Measurements from ENCODE around the gene KPNA6.

Gene KPNA6

DNA sequence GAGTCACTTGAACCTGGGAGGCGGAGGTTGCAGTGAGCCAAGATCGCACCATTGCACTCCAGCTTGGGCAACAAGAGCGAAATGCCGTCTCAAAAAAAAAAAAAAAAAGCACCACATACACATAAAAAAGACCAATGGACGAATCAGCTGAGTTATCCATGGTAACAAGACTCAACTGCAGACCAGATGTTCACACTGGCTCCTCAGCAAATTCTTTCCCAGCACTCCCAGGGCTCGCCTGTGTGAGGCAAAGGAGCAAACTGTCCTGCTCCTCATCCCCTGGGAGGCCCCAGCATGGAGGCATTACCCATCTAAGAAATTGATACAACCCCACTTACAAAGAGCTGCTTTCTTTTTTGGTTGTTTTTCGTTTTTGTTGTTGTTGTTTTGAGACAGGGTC, 111.2 kb downstream of the KPNA6 start:
- no peak for DNase-seq (ENCODE audit: low spot score)

DNA sequence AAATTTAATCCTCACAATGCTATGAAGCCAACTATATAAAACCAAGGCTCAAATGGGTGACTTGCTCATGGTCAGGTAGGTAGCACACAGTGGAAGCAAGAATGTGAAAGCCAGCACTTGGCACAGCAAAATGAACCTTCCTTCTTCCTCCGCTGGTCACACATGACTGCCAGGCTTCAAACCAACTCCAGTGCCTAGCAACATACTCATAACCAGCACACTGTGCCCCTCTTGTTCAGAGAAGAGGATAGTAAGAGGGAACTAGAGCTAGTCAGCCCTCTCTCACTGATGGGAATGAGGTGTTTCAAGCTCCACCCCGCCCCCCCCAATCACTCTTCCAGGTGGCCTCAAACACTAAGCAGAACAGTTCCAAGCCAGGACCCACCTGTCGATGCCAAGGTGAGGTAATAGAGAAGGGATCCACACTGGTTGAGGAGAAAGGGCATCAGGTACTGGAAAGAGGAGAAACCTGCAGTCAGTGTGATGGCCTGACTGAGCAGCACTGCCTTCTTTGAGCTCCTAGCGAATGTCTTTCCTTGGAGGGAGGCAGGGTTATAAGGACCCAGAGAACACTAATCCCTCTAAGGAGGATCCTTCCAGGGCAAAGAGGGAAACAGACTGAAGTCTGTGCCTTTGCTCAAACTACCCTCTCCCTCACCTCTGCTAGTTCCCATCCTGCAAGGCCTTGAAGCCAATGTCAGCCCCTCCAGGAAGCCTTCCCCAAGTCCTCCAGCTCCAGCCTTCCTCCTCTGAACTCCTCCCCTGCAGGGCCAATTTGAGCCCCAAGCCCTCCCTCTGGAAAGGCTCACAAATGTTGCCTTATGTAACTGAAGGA, 113.1 kb downstream of the KPNA6 start:
- DNase-seq (ENCODE audit: low spot score), result no peak

DNA sequence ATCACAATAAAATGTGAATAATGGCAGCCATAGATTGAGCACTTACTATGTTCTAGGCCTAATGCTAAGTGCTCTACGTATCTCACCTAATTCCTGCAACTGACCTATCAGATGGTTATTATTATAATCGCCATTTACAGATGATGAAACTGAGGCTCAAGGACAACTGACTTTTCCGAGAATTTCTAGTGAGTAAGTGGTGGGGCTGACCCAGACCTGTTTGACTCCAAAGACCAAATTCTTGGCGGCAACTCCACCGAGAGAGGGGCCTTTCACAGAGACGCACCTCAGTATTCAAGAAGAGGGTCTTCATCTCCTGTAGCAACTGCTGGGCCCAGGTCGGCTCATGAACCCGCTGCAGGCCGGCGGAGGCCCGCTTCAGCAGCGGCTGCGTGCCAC, 113.7 kb downstream of the KPNA6 start:
- peak; percentile 34 for DNase-seq (ENCODE audit: low spot score)

DNA sequence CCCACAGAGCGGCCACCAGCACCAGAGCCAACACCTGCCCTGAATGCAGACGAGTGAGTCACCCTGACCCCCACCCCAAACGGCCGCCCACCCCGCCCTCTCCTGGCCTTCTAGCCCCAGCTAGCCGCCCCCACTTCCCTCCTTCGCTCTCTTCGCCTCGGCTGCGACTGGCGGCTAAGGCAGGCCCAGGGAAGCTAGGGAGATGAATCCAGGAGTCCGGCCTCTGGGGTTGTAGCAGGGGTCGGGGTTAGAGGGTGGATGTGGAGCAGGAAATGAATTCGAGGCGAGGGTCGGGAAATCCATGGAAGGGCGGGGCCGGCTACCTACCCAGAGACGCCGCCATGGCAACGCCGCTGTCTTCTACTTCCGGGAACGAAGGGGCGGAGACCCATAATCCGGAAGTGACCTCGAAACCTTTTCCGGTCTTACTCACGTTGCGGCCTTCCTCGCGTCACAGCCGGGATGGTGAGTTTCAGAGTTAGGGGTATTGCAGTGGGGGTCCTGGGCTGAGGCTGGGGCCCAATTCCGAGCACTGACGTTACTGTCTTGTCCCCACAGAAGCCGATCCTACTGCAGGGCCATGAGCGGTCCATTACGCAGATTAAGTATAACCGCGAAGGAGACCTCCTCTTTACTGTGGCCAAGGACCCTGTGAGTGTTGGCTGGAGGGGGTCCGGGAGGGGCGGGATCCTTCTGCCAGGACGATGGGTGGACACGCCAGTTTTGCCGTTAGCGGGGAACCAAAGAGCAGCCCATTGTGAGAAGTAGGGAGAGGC, 114.3 kb downstream of the KPNA6 start, which contains the start of the genes EIF3I and TMEM234:
EIF3I (plus strand) TSS at position 428 of the 776 bp plus-strand sequence; CDS start at position 463, 35 bp downstream.
TMEM234 (minus strand) TSS at position 374 of the 776 bp plus-strand sequence; CDS start at position 343, 31 bp downstream.
- peak; percentile 94 for DNase-seq (ENCODE audit: low spot score)

DNA sequence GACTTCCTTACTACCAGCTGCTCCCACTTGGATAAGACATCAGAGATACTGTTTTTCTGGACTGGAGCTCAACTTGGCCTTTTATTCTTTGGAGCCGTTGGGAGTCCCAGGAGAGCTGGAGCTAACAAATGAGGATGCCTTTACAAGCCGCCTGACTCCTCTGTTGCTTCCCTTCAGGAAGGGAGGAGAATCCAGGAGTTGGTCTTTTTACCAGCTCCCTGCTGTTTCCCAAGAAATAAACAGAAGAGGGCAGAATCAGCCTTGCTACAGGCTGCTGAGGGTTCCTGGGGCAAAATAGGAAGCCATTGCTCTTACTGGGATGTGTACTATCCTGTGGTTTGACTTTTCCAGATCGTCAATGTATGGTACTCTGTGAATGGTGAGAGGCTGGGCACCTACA, 115.8 kb downstream of the KPNA6 start:
- no peak for DNase-seq (ENCODE audit: low spot score)

DNA sequence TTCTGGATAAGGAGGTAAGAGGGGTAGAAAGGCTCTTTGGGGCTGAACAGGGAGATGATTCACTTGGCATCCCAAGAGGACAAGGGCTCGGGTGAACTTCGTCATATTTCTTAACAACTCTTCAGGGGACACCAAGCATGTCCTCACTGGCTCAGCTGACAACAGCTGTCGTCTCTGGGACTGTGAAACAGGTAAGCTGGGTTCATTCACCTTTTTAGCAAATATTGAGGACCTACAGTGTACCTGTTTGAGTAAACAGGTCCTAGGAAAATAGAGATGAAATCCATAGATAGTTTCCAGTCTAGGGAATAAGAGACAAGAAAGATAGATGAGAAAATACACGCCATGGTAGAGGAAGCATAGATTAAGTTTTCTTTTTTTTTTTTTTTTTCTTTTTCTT, 116.4 kb downstream of the KPNA6 start:
- no peak for DNase-seq (ENCODE audit: low spot score)

All from RKO (cell line).